GM19328 (cell line): Measurements from ENCODE around the gene RAB35.

Experiments
- ATAC-seq: cut with Tn5 transposase; IDR thresholded peaks from one replicate; pipeline ENCODE4 v1.9.1; 2021; ENCODE audit warnings: mild to moderate bottlenecking, moderate library complexity; ENCODE audit not compliant: unreplicated experiment

RAB35 gene

GRCh38 chr12:120116441-120116791 is at the start of gene RAB35:
RAB35 (minus strand) TSS chr12:120116753; CDS start chr12:120116650, 103 bp downstream.
- ATAC-seq: no peak

GRCh38 chr12:120164293-120164692 is 47.7 kb upstream of the RAB35 start:
- no peak for ATAC-seq

GRCh38 chr12:120162763-120163162 is 46.2 kb upstream of the RAB35 start:
- no peak for ATAC-seq

DNA sequence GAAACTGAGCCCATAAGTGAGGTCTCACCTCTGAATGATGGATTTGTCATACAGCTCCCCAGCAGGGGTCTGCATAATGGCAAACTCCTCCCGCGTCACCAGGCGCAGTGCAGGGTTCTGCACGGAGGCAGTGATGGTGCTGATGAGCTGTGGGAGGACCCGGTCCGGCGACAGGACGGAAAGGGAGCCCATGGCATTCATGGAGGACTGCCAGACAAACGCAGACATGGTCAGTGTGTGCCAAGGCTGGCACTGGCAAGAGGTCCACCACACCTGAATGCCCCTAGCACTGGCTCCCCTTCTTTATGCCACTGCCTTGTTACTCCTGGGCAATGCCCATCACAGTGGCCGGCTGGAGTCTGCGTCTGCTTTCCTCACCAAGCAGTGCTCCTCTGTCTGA is 45.3 kb upstream of the RAB35 start:
- ATAC-seq: no peak

- no peak for ATAC-seq
Observed at GRCh38 chr12:120159509-120160237, 43.1 kb upstream of the RAB35 start.

DNA sequence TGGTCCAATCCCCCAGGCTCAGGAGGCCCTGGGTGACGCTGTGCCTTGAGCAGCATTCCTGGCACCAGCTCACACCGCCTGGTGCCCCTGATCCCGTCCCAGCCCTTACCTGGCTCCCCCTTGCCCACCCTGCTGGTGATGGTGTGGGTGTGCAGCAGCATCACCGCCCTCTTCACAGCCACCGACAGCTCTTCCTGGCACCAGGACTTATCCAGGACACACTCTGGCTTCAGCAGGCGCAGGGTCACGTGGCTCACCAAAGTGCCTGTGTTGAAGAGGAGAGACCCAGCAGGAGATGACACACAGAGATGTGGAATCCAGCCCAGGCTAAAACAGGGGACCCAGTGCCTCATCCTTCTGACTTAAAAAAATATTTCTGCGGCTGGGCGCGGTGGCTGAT is 41.8 kb upstream of the RAB35 start:
- ATAC-seq: no peak

DNA sequence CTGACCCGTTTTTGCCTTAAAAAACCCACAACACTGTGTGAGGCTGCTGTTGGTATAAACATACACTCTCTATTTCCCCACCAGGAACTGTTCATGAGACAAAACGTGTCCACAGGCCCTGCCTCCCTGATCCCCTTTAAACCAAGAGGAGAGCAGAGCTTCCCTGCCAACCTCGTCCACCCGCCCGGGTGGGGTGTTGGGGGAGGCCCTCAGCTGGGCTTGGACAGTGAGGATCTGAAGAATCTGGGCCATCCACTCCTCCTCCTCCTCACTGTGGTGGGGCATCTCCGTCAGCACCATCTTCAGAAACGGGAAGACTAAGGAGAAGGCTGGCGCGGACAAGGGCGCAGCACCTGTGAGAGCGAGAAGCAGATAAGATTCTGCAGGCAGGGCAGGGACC is 41.1 kb upstream of the RAB35 start:
- no peak for ATAC-seq

DNA sequence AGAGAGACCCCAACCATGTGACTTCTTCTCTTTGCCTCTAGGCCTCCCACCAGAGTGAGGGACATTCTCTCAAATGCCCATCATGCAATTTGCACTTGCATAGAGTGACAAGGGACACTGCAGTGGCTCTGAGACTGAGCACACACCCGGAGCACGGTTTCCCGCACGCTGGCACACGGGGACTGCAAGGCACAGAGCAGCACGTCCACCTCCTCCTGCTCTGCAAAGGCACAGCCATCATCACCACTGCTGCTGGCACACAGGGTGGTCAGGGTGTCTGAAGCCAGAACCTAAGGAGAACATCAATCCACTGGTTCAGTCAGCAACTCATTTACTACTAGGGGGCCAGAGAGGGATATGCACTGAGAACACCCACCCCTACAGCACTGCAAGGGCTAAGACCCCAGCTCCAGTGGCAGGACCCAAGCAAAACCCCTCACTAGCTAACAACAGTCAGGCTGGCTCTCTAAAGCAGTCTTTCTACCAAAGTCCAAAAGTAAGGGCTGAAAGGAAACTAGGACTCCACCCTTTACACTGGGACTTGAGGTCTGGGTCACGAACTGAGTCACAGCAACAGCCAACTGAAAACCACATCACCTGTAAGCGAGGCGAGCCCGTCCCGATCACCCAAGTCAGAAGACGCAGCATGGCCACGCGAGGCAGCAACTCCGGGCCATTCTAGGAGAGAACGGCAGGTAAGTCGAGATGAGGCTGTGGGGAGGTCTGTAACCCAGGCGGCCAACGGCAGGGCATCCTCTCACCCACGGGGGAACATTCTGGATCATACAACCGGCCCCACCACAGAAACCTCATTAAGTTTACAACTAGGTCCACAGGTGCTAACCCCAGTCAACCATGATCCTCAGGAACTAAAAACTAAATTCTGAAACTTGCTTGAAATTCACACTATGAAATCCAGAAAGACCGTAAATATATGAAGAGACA is 40.0 kb upstream of the RAB35 start:
- ATAC-seq: no peak

- no peak for ATAC-seq
Observed at GRCh38 chr12:120155072-120155471, 38.5 kb upstream of the RAB35 start.

- no peak for ATAC-seq
Observed at GRCh38 chr12:120150919-120151525, 34.5 kb upstream of the RAB35 start.

- ATAC-seq: no peak
Observed at GRCh38 chr12:120148011-120148410, 31.5 kb upstream of the RAB35 start.

GRCh38 chr12:120145164-120145563 is 28.6 kb upstream of the RAB35 start:
- ATAC-seq: no peak

- no peak for ATAC-seq
Observed at GRCh38 chr12:120144215-120144614, 27.7 kb upstream of the RAB35 start.

- no peak for ATAC-seq
Observed at GRCh38 chr12:120142231-120142877, 25.8 kb upstream of the RAB35 start.

DNA sequence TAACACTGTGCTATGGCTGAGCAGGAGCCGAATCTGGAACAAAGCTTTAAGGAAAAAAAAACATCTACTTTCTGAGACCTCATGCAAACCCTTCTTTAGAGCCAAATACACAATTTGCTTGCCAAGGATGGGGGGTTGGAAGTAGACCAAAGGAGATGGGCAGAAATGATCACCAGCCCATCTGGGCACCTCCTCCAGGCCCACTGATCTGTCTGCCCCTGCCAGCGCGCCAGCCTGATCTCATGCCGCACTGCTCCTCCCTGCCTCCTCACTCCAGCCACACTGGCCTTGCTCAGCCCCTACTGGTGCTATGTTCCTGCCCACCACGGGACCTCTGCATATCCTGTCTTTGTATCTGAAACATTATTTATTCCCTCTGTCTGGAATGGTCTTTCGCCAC is 24.8 kb upstream of the RAB35 start:
- no peak for ATAC-seq

- no peak for ATAC-seq
Observed at GRCh38 chr12:120140603-120141002, 24.1 kb upstream of the RAB35 start.

DNA sequence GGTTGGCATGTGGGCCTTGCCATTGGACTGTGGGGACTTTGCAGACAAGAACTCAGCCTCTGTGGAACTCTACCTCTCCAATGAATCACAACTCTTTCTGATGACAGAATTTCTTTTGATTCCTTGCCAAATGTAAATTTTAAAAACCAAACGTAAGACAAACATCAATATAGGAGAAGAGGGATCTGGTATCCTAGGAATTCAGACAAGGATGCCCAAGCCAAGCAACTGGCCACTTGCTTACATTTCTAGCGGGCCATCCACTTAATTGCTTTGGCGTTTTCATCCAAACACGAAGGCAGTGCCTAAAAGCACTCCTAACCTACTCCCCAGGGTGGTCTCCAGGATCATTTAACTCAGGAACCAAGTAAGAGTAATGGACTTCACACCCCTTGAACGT is 23.4 kb upstream of the RAB35 start:
- no peak for ATAC-seq

DNA sequence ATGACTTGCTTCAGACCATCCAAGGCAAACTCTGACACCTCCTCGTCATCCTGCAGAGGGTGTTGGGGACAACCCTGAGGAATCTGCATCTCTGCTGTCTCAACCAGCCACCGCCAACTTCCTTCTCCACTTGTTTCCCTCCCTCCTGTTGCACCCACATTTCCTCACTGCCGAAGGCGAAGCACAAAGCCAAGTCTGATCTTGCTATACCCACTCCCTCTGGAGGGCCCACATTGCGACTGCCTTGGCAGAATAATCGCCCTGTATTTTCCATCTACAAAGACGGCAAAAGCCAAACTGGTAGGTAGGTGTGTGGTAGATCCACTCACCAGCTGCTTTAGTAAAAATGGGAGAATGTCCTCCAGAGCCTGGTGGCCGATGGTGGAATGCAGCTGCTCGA is 21.8 kb upstream of the RAB35 start:
- no peak for ATAC-seq

DNA sequence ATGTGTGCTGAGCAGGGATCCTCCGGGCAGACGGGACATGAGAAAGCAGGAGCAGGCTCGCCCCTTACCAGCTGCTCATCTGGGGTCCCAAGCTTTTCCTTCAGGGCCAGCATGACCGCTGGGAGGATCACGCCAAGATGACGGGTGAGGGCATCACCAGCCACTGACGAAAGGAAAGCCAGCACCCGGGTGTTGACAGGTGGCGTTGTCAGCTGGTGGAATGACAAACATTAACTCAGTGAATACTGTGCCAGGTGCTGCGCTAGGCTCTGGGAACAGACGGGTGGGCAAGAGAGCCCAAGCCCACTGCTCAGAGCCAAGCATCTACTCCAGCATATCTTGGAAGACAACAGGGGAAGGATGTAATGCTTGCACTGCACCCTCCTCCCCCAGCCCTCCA is 21.3 kb upstream of the RAB35 start:
- no peak for ATAC-seq

DNA sequence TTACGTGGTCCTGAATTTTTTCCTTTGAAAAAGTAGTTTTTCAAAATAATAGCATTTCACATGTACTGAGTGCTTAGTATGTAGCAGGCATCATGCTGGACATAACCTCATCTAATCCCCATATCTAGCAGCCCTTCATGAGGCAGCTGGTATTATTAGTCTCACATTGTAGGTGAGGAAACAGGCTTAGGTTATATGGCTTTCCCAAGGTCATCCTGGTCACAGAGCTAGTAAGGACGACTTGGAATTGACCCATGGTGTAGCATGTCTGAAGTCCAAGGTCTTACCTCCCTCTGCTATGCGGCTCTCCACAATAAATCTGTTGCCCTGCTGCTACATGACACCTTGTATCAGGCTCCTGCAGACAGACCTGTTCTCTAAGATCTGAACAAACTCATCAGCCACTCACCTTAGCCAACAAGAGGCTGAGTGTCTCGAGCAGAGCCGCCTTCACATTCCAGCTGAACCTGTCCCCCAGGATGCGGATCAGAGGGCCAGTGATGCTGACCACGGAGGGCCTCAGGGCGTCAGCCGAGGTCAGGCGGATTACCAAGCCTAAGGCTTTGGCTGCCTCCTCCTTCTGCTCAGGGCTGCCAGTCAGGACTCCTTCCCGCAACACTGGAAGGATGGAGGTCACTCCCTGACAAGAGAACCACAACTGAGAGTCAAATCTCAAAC is 19.7 kb upstream of the RAB35 start:
- ATAC-seq: no peak
